OCI-LY7 (cell line): ENCODE data around the gene MYL5.

Experiments
- EZH2phosphoT487 ChIP-seq: fragments of 200-600 bp; sonication (generic); IDR thresholded peaks from 2 replicates; pipeline ENCODE4 v1.6.1; 2018; ENCODE audit warnings: low read depth, borderline replicate concordance, mild to moderate bottlenecking, mixed run types, antibody characterized with exemption, low read length, moderate library complexity, mixed read lengths
- TF ChIP-seq, protein P1 (sequence below): fragments of 200-600 bp; sonication (generic); conservative IDR thresholded peaks from 2 replicates; pipeline ENCODE4 v1.5.1; 2014; ENCODE audit warnings: mild to moderate bottlenecking, antibody characterized with exemption, low read length, moderate library complexity, mixed read lengths

DNA sequence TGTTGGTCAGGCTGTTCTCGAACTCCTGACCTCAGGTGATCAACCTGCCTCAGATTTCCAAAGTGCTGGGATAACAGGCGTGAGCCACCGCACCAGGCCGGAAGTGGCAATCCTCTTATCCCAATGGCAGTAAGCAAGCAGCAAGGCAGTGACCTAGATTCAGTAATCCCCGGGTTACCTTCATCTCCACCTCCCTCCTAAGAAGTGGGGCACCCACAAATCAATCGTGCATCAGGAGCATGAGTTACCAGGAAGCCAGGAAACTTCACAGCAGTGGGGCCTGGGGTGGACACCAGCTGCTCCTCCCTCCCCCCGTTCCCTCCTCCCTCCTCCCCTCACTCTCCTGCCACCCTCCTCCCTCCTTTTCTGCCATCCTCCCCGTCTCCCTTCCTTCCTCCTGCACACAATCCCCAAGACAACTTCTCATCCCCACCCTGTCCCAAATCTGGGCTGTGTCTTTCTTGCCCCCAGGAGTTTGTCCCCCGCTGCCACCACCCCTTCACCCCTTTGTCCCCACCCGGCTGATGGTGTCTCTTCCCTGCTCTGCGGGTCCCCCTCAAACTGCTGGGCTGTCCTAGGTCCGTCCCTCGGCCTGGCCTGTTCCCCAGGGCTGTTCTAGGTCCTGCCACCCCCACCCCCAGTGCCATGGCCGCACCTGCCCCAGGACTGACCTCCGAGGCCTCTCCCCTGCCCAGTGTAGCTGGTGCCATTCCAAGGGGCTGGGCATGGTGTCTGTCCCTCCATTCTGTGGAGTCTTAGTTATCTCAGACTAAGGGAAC lies 46.8 kb upstream of the MYL5 start:
- TF ChIP-seq, protein P1, sequence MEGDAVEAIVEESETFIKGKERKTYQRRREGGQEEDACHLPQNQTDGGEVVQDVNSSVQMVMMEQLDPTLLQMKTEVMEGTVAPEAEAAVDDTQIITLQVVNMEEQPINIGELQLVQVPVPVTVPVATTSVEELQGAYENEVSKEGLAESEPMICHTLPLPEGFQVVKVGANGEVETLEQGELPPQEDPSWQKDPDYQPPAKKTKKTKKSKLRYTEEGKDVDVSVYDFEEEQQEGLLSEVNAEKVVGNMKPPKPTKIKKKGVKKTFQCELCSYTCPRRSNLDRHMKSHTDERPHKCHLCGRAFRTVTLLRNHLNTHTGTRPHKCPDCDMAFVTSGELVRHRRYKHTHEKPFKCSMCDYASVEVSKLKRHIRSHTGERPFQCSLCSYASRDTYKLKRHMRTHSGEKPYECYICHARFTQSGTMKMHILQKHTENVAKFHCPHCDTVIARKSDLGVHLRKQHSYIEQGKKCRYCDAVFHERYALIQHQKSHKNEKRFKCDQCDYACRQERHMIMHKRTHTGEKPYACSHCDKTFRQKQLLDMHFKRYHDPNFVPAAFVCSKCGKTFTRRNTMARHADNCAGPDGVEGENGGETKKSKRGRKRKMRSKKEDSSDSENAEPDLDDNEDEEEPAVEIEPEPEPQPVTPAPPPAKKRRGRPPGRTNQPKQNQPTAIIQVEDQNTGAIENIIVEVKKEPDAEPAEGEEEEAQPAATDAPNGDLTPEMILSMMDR = no peak
- no peak for TF ChIP-seq EZH2phosphoT487
